H9 (cell line): ENCODE results near the gene FAM221B. TPM values are rescaled to one million over a fixed set of nuclear protein-coding genes. Genes with fewer than 3 reads are reported as not detected.

ENCODE experiments used
- DNase-seq: peaks from one replicate; pipeline ENCODE4 v3.0.0-alpha.2; 2017
- H2AFZ ChIP-seq: one replicate; pipeline ENCODE4 v1.6.1; 2013; ENCODE audit warnings: mild to moderate bottlenecking, low read length, control low read depth, moderate library complexity
- H2AK5ac ChIP-seq: 2 replicates; pipeline ENCODE4 v1.6.1; 2013; ENCODE audit warnings: low read length, control low read depth, mixed read lengths; ENCODE audit not compliant: insufficient read length
- H2BK120ac ChIP-seq: one replicate; pipeline ENCODE4 v1.6.1; 2013; ENCODE audit warnings: low read depth, mild to moderate bottlenecking, low read length, control low read depth, inconsistent platforms; ENCODE audit not compliant: poor library complexity, severe bottlenecking
- H2BK12ac ChIP-seq: 2 replicates; pipeline ENCODE4 v1.6.1; 2013; ENCODE audit warnings: low read length, control low read depth, mixed read lengths, low read depth; ENCODE audit not compliant: insufficient read length
- H2BK15ac ChIP-seq: 2 replicates; pipeline ENCODE4 v1.6.1; 2013; ENCODE audit warnings: low read depth, low read length, control low read depth
- H2BK20ac ChIP-seq: one replicate; pipeline ENCODE4 v1.6.1; 2013; ENCODE audit warnings: low read depth, mild to moderate bottlenecking, low read length, control low read depth, inconsistent platforms; ENCODE audit not compliant: poor library complexity, severe bottlenecking
- H2BK5ac ChIP-seq: 2 replicates; pipeline ENCODE4 v1.6.1; 2013; ENCODE audit warnings: low read length, control low read depth, mixed read lengths; ENCODE audit not compliant: insufficient read length
- H3K14ac ChIP-seq: 2 replicates; pipeline ENCODE4 v1.6.1; 2013; ENCODE audit warnings: low read length, control low read depth; ENCODE audit not compliant: insufficient read depth
- H3K18ac ChIP-seq: 2 replicates; pipeline ENCODE4 v1.6.1; 2013; ENCODE audit warnings: low read depth, mild to moderate bottlenecking, mixed read lengths, low read length, control low read depth; ENCODE audit not compliant: insufficient read length
- H3K23ac ChIP-seq: 2 replicates; pipeline ENCODE4 v1.6.1; 2013; ENCODE audit warnings: low read length, control low read depth, mixed read lengths, low read depth; ENCODE audit not compliant: insufficient read length
- H3K23me2 ChIP-seq: 2 replicates; pipeline ENCODE4 v1.6.1; 2013; ENCODE audit warnings: low read depth, mild to moderate bottlenecking, mixed read lengths, low read length, control low read depth; ENCODE audit not compliant: insufficient read length, poor library complexity, severe bottlenecking
- H3K27ac ChIP-seq: 2 replicates; pipeline ENCODE4 v1.5.1; 2013; ENCODE audit warnings: low read length, control low read depth, mixed read lengths, low read depth; ENCODE audit not compliant: insufficient read length
- H3K27me3 ChIP-seq: 2 replicates; pipeline ENCODE4 v1.6.1; 2013; ENCODE audit warnings: low read length, control low read depth, inconsistent platforms; ENCODE audit not compliant: insufficient read depth
- H3K4ac ChIP-seq: 2 replicates; pipeline ENCODE4 v1.6.1; 2013; ENCODE audit warnings: low read depth, mild to moderate bottlenecking, control low read depth, inconsistent platforms, low read length, moderate library complexity
- H3K4me1 ChIP-seq: 2 replicates; pipeline ENCODE4 v1.6.1; 2013; ENCODE audit warnings: low read length, control low read depth, inconsistent platforms; ENCODE audit not compliant: insufficient read depth
- H3K4me2 ChIP-seq: 2 replicates; pipeline ENCODE4 v1.6.1; 2013; ENCODE audit warnings: low read length, control low read depth, mixed read lengths; ENCODE audit not compliant: insufficient read length, insufficient read depth
- H3K56ac ChIP-seq: 2 replicates; pipeline ENCODE4 v1.6.1; 2013; ENCODE audit warnings: low read depth, mild to moderate bottlenecking, mixed read lengths, low read length, control low read depth; ENCODE audit not compliant: insufficient read length
- H3K79me1 ChIP-seq: 2 replicates; pipeline ENCODE4 v1.6.1; 2013; ENCODE audit warnings: low read depth, mild to moderate bottlenecking, moderate library complexity, low read length, control low read depth, inconsistent platforms; ENCODE audit not compliant: insufficient read depth, poor library complexity, severe bottlenecking
- H3K79me2 ChIP-seq: 2 replicates; pipeline ENCODE4 v1.6.1; 2013; ENCODE audit warnings: low read length, control low read depth, inconsistent platforms; ENCODE audit not compliant: insufficient read depth
- H3K9ac ChIP-seq: 2 replicates; pipeline ENCODE4 v1.6.1; 2013; ENCODE audit warnings: low read length, control low read depth, mixed read lengths; ENCODE audit not compliant: insufficient read length; ENCODE audit errors: extremely low read depth
- H3K9me3 ChIP-seq: one replicate; pipeline ENCODE4 v1.6.1; 2013; ENCODE audit warnings: low read depth, low read length, inconsistent platforms; ENCODE audit not compliant: control insufficient read depth
- H3T11ph ChIP-seq: one replicate; pipeline ENCODE4 v1.6.1; 2013; ENCODE audit warnings: mild to moderate bottlenecking, low read length, control low read depth, inconsistent platforms
- H4K20me1 ChIP-seq: one replicate; pipeline ENCODE4 v1.6.1; 2013; ENCODE audit not compliant: control insufficient read depth, insufficient read length, insufficient read depth
- H4K5ac ChIP-seq: 2 replicates; pipeline ENCODE4 v1.6.1; 2013; ENCODE audit warnings: low read depth, mild to moderate bottlenecking, mixed read lengths, low read length, control low read depth; ENCODE audit not compliant: insufficient read length
- H4K8ac ChIP-seq: replicated peaks from 2 replicates; pipeline ENCODE4 v1.6.1; 2013; ENCODE audit warnings: low read length, control low read depth, mixed read lengths, low read depth; ENCODE audit not compliant: insufficient read length
- H4K91ac ChIP-seq: 2 replicates; pipeline ENCODE4 v1.6.1; 2013; ENCODE audit warnings: low read depth, mild to moderate bottlenecking, moderate library complexity, mixed read lengths, low read length, control low read depth; ENCODE audit not compliant: insufficient read length
- H3K27ac Mint-ChIP-seq, 3 experiments: 2 replicates in 2 of 3; 3 replicates in 1 of 3; pipeline ENCODE4 v1.8.0; 2020 to 2021; ENCODE audit warnings: mixed read lengths in 3 of 3, mild to moderate bottlenecking in 1 of 3, moderate library complexity in 1 of 3
- H3K27me3 Mint-ChIP-seq: 2 replicates; pipeline ENCODE4 v1.8.0; 2021; ENCODE audit warnings: low read depth, mild to moderate bottlenecking, moderate library complexity, mixed read lengths
- H3K36me3 Mint-ChIP-seq, 3 experiments: 2 replicates in 2 of 3; 3 replicates in 1 of 3; pipeline ENCODE4 v1.8.0; 2020 to 2021; ENCODE audit warnings: low read depth in 3 of 3, mixed read lengths in 3 of 3; ENCODE audit not compliant: insufficient read depth in 1 of 3
- H3K4me1 Mint-ChIP-seq, 2 experiments: 2 replicates each; pipeline ENCODE4 v1.8.0; 2020; ENCODE audit warnings: mixed read lengths in 2 of 2
- H3K4me3 Mint-ChIP-seq, 2 experiments: 2 replicates in 1 of 2; 3 replicates in 1 of 2; pipeline ENCODE4 v1.8.0; 2020 to 2021; ENCODE audit warnings: mild to moderate bottlenecking in 2 of 2, mixed read lengths in 2 of 2, moderate library complexity in 1 of 2
- H3K9me3 Mint-ChIP-seq, 2 experiments: 2 replicates in 1 of 2; 3 replicates in 1 of 2; pipeline ENCODE4 v1.8.0; 2020; ENCODE audit warnings: mild to moderate bottlenecking in 2 of 2, mixed read lengths in 2 of 2, moderate library complexity in 1 of 2
- CTCF ChIP-seq: fragments of 200-600 bp; sonication (generic); conservative IDR thresholded peaks from 3 replicates; pipeline ENCODE4 v1.8.0; 2021; ENCODE audit warnings: antibody characterized with exemption, mild to moderate bottlenecking
- WGBS: extraction: QIAGEN DNeasy Blood & Tissue Kit; methylation state at CpG from one replicate; pipeline ENCODE4 v1.1.7; 2013; ENCODE audit warnings: missing lambda C conversion rate, low lambda C conversion rate, mixed read lengths; ENCODE audit not compliant: insufficient read length; ENCODE audit errors: extremely low coverage; 5-methylcytosine and 5-hydroxymethylcytosine counted together
- total RNA-seq: library from RNA; stranded (reverse); gene quantifications from 2 replicates; pipeline ENCODE4 v1.2.1, GENCODE V29; 2021

The FAM221B gene
- total RNA-seq, 1 experiment from 2014 or later = not detected

GRCh38 chr9:35810122-35810521 lies 18.4 kb downstream of the FAM221B start:
- H2BK12ac ChIP-seq = no peak overlapping the region

More at GRCh38 chr9:35810122-35810521, 18.4 kb downstream of the FAM221B start:
- no peak for DNase-seq
- no peak overlapping the region for H3K27ac ChIP-seq
- no peak overlapping the region for H3T11ph ChIP-seq
- H2AK5ac ChIP-seq = no peak overlapping the region
- peaks cover 9% of the 10 kb centered on the region for H3K23me2 ChIP-seq
- no peak overlapping the region for H2BK20ac ChIP-seq
- no peaks in the 10 kb centered on the region for H3K79me2 ChIP-seq
- no peak overlapping the region for H4K5ac ChIP-seq
- no peak for TF ChIP-seq CTCF
- H3K4ac ChIP-seq = no peak overlapping the region
- H2BK5ac ChIP-seq = no peak overlapping the region
- H3K4me1 Mint-ChIP-seq = peaks cover 17 to 18% of the 10 kb centered on the region in 2 experiments
- H3K27me3 ChIP-seq = no peaks in the 10 kb centered on the region
- no peak overlapping the region for H2BK15ac ChIP-seq
- no peak overlapping the region for H3K56ac ChIP-seq
- peaks cover 5% of the 10 kb centered on the region for H3K27me3 Mint-ChIP-seq
- peaks cover 9 to 18% (median 16%) of the 10 kb centered on the region in 3 experiments for H3K36me3 Mint-ChIP-seq
- H4K20me1 ChIP-seq = no peaks in the 10 kb centered on the region
- H2AFZ ChIP-seq = no peak overlapping the region
- no peaks in the 10 kb centered on the region for H3K4me1 ChIP-seq
- no peaks in the 10 kb centered on the region for H3K9me3 ChIP-seq
- H3K9me3 Mint-ChIP-seq = no peaks in the 10 kb centered on the region; a peak in 1 of 5 replicates
- H3K9ac ChIP-seq = no peak overlapping the region
- H3K27ac Mint-ChIP-seq = no peak overlapping the region
- H4K91ac ChIP-seq = no peak overlapping the region
- H3K79me1 ChIP-seq = no peaks in the 10 kb centered on the region
- WGBS = no CpG with 5 or more reads among the region's 7 CpGs
- H3K23ac ChIP-seq = no peak overlapping the region
- no peak overlapping the region for H4K8ac ChIP-seq
- no peak overlapping the region for H3K4me2 ChIP-seq
- no peak overlapping the region; a peak in 1 of 5 replicates for H3K4me3 Mint-ChIP-seq
- H3K14ac ChIP-seq = no peak overlapping the region
- no peak overlapping the region for H2BK120ac ChIP-seq
- no peak overlapping the region for H3K18ac ChIP-seq
